Measurements from ENCODE around the gene C8A. TPM values are rescaled to one million over a fixed set of nuclear protein-coding genes. Genes with fewer than 3 reads are reported as not detected.

The C8A gene
- total RNA-seq, 1 donor from 2014 or later = not detected

DNA sequence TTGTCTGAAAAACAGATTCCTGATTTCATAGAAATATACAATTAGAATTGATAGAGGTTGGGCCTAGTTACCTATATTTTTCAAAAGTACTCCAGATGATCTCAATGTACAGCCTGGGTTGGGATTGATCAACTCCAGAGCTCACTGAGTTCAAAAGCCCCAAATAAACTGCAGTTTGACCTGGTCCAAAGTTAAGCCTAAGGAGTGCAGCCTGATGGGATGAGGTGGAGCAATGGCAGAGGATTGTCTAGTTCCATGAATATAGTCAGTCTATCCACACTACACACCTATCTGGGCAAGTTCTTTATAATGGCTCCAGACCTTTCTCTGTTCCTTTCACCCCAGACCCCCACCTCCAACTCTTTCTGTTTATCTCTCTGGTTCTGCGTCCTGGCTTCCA, 49.2 kb downstream of the C8A start:
- ChIA-PET CTCF (no interaction called here), POLR2A (no interaction called here)
- no peaks in the 10 kb centered on the region for H3K9me3 Mint-ChIP-seq
- H3K27ac Mint-ChIP-seq = no peak overlapping the region
- H3K36me3 Mint-ChIP-seq (ENCODE audit: low read depth) = no peaks in the 10 kb centered on the region
- TF ChIP-seq, protein P1, sequence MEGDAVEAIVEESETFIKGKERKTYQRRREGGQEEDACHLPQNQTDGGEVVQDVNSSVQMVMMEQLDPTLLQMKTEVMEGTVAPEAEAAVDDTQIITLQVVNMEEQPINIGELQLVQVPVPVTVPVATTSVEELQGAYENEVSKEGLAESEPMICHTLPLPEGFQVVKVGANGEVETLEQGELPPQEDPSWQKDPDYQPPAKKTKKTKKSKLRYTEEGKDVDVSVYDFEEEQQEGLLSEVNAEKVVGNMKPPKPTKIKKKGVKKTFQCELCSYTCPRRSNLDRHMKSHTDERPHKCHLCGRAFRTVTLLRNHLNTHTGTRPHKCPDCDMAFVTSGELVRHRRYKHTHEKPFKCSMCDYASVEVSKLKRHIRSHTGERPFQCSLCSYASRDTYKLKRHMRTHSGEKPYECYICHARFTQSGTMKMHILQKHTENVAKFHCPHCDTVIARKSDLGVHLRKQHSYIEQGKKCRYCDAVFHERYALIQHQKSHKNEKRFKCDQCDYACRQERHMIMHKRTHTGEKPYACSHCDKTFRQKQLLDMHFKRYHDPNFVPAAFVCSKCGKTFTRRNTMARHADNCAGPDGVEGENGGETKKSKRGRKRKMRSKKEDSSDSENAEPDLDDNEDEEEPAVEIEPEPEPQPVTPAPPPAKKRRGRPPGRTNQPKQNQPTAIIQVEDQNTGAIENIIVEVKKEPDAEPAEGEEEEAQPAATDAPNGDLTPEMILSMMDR (IDR thresholded peaks at IDR 0.05) = no peak
- DNase-seq (no peak), ATAC-seq (ENCODE audit: low read depth) (no peak)
- intact Hi-C loops (cut with micrococcal nuclease) = no loop called here
- H3K4me3 Mint-ChIP-seq = no peak overlapping the region
- H3K4me1 Mint-ChIP-seq = no peaks in the 10 kb centered on the region
- H3K27me3 Mint-ChIP-seq = peaks cover 6% of the 10 kb centered on the region

DNA sequence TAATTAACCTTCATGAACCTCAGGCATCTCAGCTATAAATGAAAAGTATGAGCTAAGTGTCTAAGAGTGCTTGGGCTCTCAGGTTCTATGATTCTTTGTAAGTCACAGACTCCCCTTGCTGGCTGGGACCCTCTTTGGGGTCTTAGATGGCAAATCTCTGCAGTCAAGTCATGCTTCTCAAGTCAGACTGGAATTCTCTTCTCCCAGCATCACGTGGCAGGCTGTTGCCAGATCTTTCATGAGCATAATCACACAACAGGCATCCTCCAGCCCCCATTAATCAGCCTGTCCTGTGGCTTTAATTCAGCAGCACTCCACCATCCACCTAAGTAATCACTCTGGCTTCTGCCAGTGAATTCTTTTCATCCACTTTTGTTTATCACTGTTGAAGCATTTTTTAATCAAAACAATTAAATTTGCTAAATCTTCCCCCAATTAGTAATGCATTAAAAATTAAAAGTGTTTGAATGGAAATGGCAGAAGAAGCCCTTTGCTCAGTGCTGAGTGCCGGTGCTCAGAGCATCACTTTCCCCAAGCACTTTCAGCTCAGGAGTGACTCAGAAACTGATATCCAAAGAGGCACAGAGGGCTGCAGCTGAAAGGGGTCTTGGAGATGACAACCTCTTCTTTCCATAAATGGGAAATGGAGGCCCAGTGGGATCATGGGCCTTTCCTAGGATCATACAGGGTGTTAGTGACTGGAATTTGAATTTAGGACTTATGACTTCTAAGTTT, 50.2 kb downstream of the C8A start:
- POLR2A ChIA-PET = no interaction called here
- no peak for DNase-seq
- TF ChIP-seq, protein P1 (IDR thresholded peaks at IDR 0.05) = no peak
- H3K27ac Mint-ChIP-seq = no peak overlapping the region
- H3K36me3 Mint-ChIP-seq (ENCODE audit: low read depth) = no peaks in the 10 kb centered on the region
- no peak overlapping the region for H3K4me3 Mint-ChIP-seq
- peaks cover 6% of the 10 kb centered on the region for H3K27me3 Mint-ChIP-seq
- no peaks in the 10 kb centered on the region for H3K9me3 Mint-ChIP-seq
- intact Hi-C loops (cut with micrococcal nuclease) = no loop called here
- CTCF ChIA-PET = no interaction called here
- H3K4me1 Mint-ChIP-seq = no peaks in the 10 kb centered on the region
- no peak for ATAC-seq (ENCODE audit: low read depth)

- intact Hi-C loops (cut with micrococcal nuclease) = no loop called here
- Mint-ChIP-seq H3K27me3 (peaks cover 6% of the 10 kb centered on the region), H3K9me3 (no peaks in the 10 kb centered on the region), H3K36me3 (ENCODE audit: low read depth) (no peaks in the 10 kb centered on the region), H3K4me1 (no peaks in the 10 kb centered on the region), H3K27ac (no peak overlapping the region), H3K4me3 (no peak overlapping the region)
- ATAC-seq (ENCODE audit: low read depth) (no peak), DNase-seq (no peak)
- TF ChIP-seq, protein P1 (IDR thresholded peaks at IDR 0.05) = no peak
- POLR2A ChIA-PET = no interaction called here
- CTCF ChIA-PET = no interaction called here
These were observed 51.1 kb downstream of the C8A start for GRCh38 chr1:56905667-56906066.

DNA sequence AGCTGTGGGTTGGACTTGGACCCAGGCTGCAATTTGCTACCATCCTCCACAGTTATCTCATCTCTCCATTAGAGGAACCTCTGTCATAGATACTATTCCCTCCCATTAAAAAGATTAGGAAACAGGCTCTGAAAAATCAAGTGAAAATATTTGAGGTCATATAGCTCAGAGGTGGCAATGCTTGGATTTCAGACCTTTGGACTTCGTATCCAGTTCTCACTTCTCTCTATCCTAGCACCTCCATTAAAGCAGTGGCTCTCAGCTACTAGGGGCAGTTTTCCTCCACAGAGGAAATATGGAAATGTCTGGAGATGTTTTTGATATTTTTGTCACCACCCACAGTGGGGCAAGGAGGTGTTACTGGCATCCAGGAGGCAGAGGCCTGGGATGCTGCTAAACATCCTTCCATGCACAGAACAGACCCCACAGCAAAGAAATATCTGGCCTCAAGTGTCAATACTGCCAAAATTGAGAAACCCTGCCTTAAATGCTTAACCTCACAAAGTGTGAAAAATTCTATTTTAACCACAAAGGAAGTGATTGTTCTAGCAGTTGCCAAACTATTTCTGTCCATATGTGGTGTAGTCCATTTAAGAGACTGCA, 54.1 kb downstream of the C8A start:
- H3K4me3 Mint-ChIP-seq = no peak overlapping the region
- H3K27me3 Mint-ChIP-seq = peaks cover 3% of the 10 kb centered on the region
- TF ChIP-seq, protein P1 (IDR thresholded peaks at IDR 0.05) = no peak
- no peak overlapping the region for H3K27ac Mint-ChIP-seq
- ChIA-PET POLR2A (no interaction called here), CTCF (no interaction called here)
- no peaks in the 10 kb centered on the region for H3K4me1 Mint-ChIP-seq
- ATAC-seq (ENCODE audit: low read depth) (no peak), DNase-seq (no peak)
- no peaks in the 10 kb centered on the region for H3K9me3 Mint-ChIP-seq
- intact Hi-C loops (cut with micrococcal nuclease) = no loop called here
- H3K36me3 Mint-ChIP-seq (ENCODE audit: low read depth) = no peaks in the 10 kb centered on the region

DNA sequence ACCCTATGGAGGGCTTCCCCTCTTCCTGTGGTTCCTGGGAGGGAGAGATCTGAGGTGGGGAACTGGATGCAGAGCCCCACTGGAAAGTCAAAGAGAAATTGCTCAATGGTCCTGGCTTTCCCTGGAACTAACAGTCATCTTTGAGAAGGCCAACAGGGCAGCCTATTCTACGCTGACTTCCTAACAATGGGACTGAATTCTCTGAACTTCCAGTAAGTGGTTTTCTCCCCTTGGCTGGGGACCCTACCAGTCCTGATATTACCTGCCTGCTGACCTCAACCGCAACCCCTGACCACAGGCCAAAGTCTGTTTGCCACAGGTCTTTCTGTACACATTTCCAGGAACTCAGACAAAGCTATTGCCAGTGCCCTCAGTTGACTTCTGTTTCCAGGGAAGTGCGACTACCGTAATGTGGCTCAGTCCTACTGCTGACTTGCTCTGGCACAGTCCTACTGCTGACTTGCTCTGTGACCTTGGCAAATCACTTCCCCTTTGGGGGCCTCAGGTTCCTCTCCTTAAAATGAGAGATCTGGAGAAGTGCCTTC, 55.9 kb downstream of the C8A start:
- no peaks in the 10 kb centered on the region for H3K36me3 Mint-ChIP-seq (ENCODE audit: low read depth)
- ATAC-seq (ENCODE audit: low read depth) = no peak
- intact Hi-C loops (cut with micrococcal nuclease) = no loop called here
- ChIA-PET POLR2A (no interaction called here), CTCF (no interaction called here)
- H3K27me3 Mint-ChIP-seq = peaks cover 3% of the 10 kb centered on the region
- H3K27ac Mint-ChIP-seq = no peak overlapping the region
- DNase-seq = no peak
- no peak overlapping the region for H3K4me3 Mint-ChIP-seq
- TF ChIP-seq, protein P1 (IDR thresholded peaks at IDR 0.05) = no peak
- H3K9me3 Mint-ChIP-seq = no peaks in the 10 kb centered on the region
- H3K4me1 Mint-ChIP-seq = no peaks in the 10 kb centered on the region

Measured in activated B cell treated with CpG ODN at 0.5 μM for 24 hours (primary cell).